Mucosa of rectum (tissue), 2 donors: ENCODE data around the gene EFCAB6.

ENCODE experiments used
- H3K27ac ChIP-seq, 2 donors: one replicate each; pipeline ENCODE4 v1.7.0; 2013; ENCODE audit warnings: inconsistent platforms in 2 of 2, low read depth in 2 of 2, low read length in 2 of 2
- H3K27me3 ChIP-seq, 2 donors: one replicate each; pipeline ENCODE4 v1.7.0; 2013; ENCODE audit warnings: low read length in 2 of 2; ENCODE audit not compliant: control insufficient read depth in 2 of 2, insufficient read depth in 2 of 2
- H3K36me3 ChIP-seq, 2 donors: one replicate each; pipeline ENCODE4 v1.7.0; 2013; ENCODE audit warnings: low read length in 2 of 2; ENCODE audit not compliant: control insufficient read depth in 2 of 2, insufficient read depth in 2 of 2
- H3K4me1 ChIP-seq, 2 donors: one replicate each; pipeline ENCODE4 v1.7.0; 2013; ENCODE audit warnings: low read length in 2 of 2, mild to moderate bottlenecking in 1 of 2; ENCODE audit not compliant: control insufficient read depth in 2 of 2, insufficient read depth in 2 of 2
- H3K4me3 ChIP-seq, 2 donors: one replicate each; pipeline ENCODE4 v1.7.0; 2013; ENCODE audit warnings: low read length in 2 of 2
- H3K9ac ChIP-seq, 2 donors: one replicate each; pipeline ENCODE4 v1.7.0; 2013; ENCODE audit warnings: low read length in 2 of 2, low read depth in 1 of 2, mild to moderate bottlenecking in 1 of 2
- H3K9me3 ChIP-seq, 2 donors: one replicate each; pipeline ENCODE4 v1.7.0; 2013; ENCODE audit warnings: low read length in 2 of 2; ENCODE audit not compliant: control insufficient read depth in 2 of 2
- donor health status: healthy.
- donor health status: Normal muscosa, but diverticular disease.

EFCAB6 gene, protein sequence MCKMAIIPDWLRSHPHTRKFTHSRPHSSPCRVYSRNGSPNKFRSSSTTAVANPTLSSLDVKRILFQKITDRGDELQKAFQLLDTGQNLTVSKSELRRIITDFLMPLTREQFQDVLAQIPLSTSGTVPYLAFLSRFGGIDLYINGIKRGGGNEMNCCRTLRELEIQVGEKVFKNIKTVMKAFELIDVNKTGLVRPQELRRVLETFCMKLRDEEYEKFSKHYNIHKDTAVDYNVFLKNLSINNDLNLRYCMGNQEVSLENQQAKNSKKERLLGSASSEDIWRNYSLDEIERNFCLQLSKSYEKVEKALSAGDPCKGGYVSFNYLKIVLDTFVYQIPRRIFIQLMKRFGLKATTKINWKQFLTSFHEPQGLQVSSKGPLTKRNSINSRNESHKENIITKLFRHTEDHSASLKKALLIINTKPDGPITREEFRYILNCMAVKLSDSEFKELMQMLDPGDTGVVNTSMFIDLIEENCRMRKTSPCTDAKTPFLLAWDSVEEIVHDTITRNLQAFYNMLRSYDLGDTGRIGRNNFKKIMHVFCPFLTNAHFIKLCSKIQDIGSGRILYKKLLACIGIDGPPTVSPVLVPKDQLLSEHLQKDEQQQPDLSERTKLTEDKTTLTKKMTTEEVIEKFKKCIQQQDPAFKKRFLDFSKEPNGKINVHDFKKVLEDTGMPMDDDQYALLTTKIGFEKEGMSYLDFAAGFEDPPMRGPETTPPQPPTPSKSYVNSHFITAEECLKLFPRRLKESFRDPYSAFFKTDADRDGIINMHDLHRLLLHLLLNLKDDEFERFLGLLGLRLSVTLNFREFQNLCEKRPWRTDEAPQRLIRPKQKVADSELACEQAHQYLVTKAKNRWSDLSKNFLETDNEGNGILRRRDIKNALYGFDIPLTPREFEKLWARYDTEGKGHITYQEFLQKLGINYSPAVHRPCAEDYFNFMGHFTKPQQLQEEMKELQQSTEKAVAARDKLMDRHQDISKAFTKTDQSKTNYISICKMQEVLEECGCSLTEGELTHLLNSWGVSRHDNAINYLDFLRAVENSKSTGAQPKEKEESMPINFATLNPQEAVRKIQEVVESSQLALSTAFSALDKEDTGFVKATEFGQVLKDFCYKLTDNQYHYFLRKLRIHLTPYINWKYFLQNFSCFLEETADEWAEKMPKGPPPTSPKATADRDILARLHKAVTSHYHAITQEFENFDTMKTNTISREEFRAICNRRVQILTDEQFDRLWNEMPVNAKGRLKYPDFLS (N-terminal part only)

DNA sequence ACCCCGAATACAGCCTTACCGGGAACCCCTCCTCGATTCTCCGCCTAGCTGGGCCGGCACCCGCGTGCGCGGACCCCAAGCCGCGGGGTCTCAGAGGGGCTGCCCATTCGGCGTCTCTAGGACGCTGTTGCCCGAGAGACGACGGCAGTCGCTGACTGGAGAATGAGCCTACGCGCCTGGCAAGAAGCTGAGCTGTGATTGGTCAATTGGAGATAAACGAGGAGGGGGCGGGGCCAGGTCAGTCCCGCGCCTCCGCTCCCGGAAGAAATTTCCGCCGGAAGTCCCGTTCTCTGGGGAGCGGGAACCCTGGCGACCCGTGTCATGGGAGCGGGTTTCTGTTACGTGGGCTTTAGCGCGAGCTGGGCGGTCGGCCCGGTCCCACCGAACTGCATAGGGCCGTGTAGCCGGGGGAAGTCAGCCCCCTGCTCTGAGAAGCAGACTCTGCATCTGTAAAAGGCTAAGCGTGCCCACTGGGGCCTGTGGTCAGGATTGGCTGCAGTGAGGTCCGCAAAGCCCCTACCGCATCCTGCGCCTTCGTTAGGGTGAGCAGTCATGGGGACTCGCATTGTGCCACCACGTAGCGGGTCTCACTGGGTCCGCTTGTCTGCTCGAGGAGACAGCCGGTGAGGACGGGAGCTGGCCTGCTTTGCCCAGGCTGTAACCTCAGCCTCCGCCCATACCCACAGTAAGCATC is at the start of gene EFCAB6:
EFCAB6 (minus strand) TSS at position 157 of the 694 bp plus-strand sequence. CDS start 29,987 bp downstream, outside the sequence.
- H3K4me3 ChIP-seq: peak within 1 kb of the TSS; percentile 90 to 98
- peaks cover 8 to 13% of the 10 kb centered on the region in 2 donors for H3K4me1 ChIP-seq
- no peaks in the 10 kb centered on the region for H3K9me3 ChIP-seq
- H3K36me3 ChIP-seq: no peaks in the 10 kb centered on the region
- H3K27me3 ChIP-seq: no peaks in the 10 kb centered on the region
- H3K27ac ChIP-seq: peak within 1 kb of the TSS; percentile 60 to 67
- H3K9ac ChIP-seq: peak within 1 kb of the TSS; percentile 79 to 94

DNA sequence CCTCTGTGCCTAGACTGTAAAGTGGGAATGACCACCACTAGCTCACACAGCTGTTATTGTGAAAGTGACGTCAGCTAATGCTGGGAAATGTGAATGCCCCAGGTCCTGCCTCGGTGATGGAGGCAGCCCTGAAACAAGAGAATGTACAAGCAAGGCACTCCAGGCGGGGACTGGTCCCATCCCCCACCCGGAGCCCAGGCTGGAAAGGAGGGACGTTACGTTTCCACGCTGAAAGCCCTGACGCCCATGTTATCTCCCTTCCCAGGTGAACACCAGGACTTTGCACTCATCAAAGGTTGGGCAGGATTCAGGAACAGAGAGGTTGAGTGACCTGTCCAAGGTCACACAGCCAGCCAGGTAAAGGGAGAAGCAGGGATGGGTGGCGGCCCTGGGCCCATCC is 49.4 kb upstream of the EFCAB6 start:
- H3K27ac ChIP-seq: no peak overlapping the region
- H3K9ac ChIP-seq: no peak overlapping the region
- H3K4me1 ChIP-seq: no peaks in the 10 kb centered on the region
- no peak overlapping the region for H3K4me3 ChIP-seq
- H3K9me3 ChIP-seq: no peaks in the 10 kb centered on the region
- no peaks in the 10 kb centered on the region for H3K36me3 ChIP-seq
- peaks cover 18 to 21% of the 10 kb centered on the region in 2 donors for H3K27me3 ChIP-seq

DNA sequence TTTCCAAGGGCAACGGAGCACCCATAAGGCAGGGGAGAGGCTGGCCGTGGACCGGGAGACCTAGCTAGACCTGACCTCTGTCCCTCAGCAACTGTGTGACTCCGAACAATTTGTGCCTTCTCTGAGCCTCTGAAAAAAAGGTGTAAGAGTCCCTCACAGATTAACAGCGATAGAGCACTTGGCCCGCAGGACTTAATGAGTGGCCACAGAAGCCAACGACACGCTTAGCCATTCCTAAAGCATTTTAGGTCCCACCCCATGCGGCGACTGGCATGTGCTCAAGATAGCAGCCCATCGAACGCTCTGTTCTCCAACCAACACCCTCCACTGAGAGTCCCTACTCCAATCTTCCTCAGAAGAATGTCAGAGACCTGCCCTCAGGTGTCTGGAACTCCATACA is 48.7 kb upstream of the EFCAB6 start:
- H3K9ac ChIP-seq: no peak overlapping the region
- peaks cover 18 to 21% of the 10 kb centered on the region in 2 donors for H3K27me3 ChIP-seq
- H3K4me3 ChIP-seq: no peak overlapping the region
- no peaks in the 10 kb centered on the region for H3K4me1 ChIP-seq
- no peak overlapping the region for H3K27ac ChIP-seq
- H3K36me3 ChIP-seq: no peaks in the 10 kb centered on the region
- H3K9me3 ChIP-seq: no peaks in the 10 kb centered on the region

DNA sequence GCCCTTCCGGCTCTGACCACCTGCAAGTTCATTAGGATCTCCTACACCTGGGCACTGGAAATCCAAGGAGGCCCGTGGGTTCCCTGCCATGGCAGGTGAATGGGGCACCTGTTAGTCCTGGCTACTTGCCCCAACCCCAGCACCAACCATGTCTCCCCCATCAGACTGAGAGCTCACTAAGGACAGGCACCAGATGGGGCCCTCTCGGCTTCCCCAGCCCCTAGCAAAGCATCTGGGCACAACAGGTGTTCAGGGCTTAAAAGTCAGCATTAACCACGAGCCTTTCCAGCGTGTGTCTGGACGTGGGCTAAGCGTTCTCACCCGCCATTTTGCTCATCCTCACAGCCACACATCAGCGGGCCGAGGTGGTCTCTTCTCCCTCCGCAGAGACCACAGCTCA is 48.0 kb upstream of the EFCAB6 start:
- no peak overlapping the region for H3K9ac ChIP-seq
- H3K27ac ChIP-seq: no peak overlapping the region
- no peaks in the 10 kb centered on the region for H3K9me3 ChIP-seq
- no peaks in the 10 kb centered on the region for H3K36me3 ChIP-seq
- no peak overlapping the region for H3K4me3 ChIP-seq
- no peaks in the 10 kb centered on the region for H3K4me1 ChIP-seq
- peaks cover 15 to 21% of the 10 kb centered on the region in 2 donors for H3K27me3 ChIP-seq

DNA sequence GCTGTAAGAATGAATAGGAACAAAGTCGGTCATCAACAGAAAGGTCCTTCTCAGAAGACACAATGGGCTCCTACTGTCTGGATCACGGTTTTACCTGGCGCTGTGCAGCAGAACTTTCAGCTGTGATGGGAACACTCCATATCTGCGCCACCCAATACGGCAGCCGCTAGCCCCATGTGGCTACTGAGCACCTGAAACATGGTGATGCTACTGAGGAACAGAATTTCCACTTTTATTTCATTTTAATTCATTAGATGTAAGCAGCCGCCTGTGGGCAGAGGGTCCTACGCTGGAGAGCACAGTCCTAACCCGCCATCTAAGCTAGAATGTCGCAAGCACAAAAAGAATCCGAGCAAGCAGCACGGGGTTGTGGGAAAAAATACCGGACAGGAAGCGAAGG is 47.5 kb upstream of the EFCAB6 start:
- Histone ChIP-seq H3K4me3 (no peak overlapping the region), H3K4me1 (no peaks in the 10 kb centered on the region), H3K9me3 (no peaks in the 10 kb centered on the region), H3K27ac (no peak overlapping the region), H3K9ac (no peak overlapping the region), H3K27me3 (peaks cover 12 to 18% of the 10 kb centered on the region in 2 donors), H3K36me3 (no peaks in the 10 kb centered on the region)

DNA sequence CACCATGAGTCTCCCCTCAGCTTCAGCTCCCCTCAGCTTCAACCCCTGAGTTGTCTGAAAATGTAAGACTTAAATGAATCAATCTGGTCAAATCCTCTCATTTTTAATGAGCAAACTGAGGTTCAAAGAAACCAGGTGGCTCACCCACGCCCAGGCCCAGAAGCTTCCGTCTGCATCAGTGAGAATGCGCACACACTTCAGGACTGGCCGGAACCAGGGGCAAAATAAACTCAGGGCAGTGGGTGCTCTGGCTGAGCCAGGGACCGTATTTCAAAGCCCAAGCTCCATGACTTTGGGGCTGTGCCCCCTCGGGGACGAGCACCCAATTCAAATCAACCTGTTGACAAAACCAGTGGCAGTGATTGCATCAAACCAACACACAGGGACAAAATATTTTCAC is 47.1 kb upstream of the EFCAB6 start:
- H3K4me1 ChIP-seq: no peaks in the 10 kb centered on the region
- no peak overlapping the region for H3K27ac ChIP-seq
- H3K27me3 ChIP-seq: peaks cover 12 to 16% of the 10 kb centered on the region in 2 donors
- no peaks in the 10 kb centered on the region for H3K36me3 ChIP-seq
- no peaks in the 10 kb centered on the region for H3K9me3 ChIP-seq
- no peak overlapping the region for H3K4me3 ChIP-seq
- no peak overlapping the region for H3K9ac ChIP-seq

DNA sequence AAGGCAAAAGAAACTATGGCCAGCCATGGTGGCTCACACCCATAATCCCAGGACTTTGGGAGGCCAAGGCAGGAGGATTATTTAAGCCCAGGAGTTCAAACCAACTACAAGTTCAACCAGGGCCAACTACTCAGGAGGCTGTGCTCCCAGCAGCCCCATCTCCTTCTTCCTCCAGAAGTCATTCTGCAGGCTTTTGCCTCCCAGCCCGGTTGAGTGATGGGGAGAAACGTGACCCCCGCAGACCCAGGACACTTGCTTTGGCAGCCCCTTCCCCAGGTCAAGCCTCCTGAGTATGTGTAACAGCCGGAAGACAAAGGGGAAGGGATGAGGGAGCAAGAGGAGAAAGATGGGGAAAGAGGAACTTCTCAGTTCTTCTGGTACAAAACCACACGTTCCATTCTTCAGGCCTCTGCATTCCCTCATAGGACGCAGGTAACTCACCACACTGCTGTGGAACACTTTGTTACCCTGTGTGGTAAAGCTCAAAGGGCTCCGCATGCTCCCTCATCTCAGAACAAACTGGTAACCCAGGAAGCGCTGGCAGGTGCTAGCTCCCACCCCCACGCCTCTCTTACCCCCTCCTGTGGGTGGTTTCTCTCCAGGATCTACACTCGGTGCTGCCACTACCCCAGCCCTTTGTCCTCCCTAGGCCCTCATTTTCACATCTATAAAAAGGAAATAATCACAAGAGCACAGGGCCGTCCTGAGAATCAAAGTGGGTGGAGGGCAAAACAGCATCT is 46.2 kb upstream of the EFCAB6 start:
- Histone ChIP-seq H3K27me3 (peaks cover 8 to 11% of the 10 kb centered on the region in 2 donors), H3K4me3 (no peak overlapping the region), H3K4me1 (no peaks in the 10 kb centered on the region)

DNA sequence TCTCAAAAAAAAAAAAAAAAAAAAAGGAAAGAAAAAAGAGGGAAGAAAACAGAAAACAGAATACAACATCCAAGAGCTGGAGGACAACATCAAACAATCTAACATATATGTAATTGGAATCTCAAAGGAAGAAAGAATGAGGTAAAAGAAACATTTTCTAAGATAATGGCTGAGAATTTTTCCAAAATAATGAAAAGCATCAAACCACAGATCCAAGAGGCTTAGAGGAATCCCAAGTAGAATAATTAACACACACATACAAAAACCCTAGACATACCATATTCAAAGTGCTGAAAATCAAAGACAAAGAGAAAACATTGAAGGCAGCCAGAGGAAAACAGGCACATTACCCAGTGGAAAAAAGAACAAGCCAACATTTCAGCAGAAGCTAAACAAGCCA is 45.3 kb upstream of the EFCAB6 start:
- no peaks in the 10 kb centered on the region for H3K4me1 ChIP-seq

More for the DNA sequence above, 46.2 kb upstream of the EFCAB6 start:
- H3K9me3 ChIP-seq: no peaks in the 10 kb centered on the region
- no peaks in the 10 kb centered on the region for H3K36me3 ChIP-seq
- H3K9ac ChIP-seq: no peak overlapping the region
- H3K27ac ChIP-seq: no peak overlapping the region

DNA sequence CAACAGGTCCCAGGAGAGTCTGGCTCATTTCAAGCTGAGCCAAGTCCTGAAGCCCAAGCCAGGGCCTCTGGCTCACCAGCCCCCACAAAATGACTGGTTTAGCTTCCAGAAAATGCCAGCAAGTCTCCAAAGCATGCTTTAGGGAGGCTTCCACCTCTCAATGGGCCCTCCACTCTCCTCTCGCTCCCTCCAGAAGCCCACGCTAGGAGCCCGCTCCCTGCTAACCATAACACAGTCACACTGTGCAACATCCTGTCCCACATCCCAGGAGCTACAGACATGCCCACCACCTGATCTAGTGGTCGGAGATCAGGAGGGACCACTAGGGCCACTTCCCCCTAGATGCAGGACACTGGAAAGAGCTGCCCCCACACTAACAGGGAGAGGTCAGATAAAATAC is 43.3 kb upstream of the EFCAB6 start:
- H3K27me3 ChIP-seq: no peaks in the 10 kb centered on the region
- no peak overlapping the region for H3K27ac ChIP-seq
- no peaks in the 10 kb centered on the region for H3K36me3 ChIP-seq
- no peak overlapping the region for H3K9ac ChIP-seq
- no peaks in the 10 kb centered on the region for H3K4me1 ChIP-seq
- H3K9me3 ChIP-seq: no peaks in the 10 kb centered on the region
- H3K4me3 ChIP-seq: no peak overlapping the region

More for the DNA sequence above, 45.3 kb upstream of the EFCAB6 start:
- no peak overlapping the region for H3K27ac ChIP-seq
- H3K27me3 ChIP-seq: peaks cover 8% of the 10 kb centered on the region in 2 donors
- H3K4me3 ChIP-seq: no peak overlapping the region
- no peaks in the 10 kb centered on the region for H3K9me3 ChIP-seq
- H3K36me3 ChIP-seq: no peaks in the 10 kb centered on the region
- H3K9ac ChIP-seq: no peak overlapping the region
